Urinary bladder (tissue), 4 donors: ENCODE measurements around the gene NFE2L3. TPM values are rescaled to one million over a fixed set of nuclear protein-coding genes. Genes with fewer than 3 reads are reported as not detected.
"Not testable (repeated sequence)": the region's sequence is repeated elsewhere in the genome, so short reads cannot be mapped to it uniquely, and the experiment has no call there.

Experiments
- DNase-seq: peaks from one replicate; pipeline ENCODE4 v3.0.0-alpha.2; 2015; ENCODE audit errors: extremely low spot score
- H3K27ac ChIP-seq: one replicate; pipeline ENCODE4 v1.5.1; 2013; ENCODE audit warnings: low read depth, mild to moderate bottlenecking, moderate library complexity
- H3K36me3 ChIP-seq: one replicate; pipeline ENCODE4 v1.6.1; 2013; ENCODE audit warnings: mild to moderate bottlenecking, moderate library complexity; ENCODE audit not compliant: insufficient read depth
- H3K4me1 ChIP-seq: one replicate; pipeline ENCODE4 v1.6.1; 2013; ENCODE audit warnings: mild to moderate bottlenecking, moderate library complexity; ENCODE audit not compliant: insufficient read depth
- H3K4me3 ChIP-seq: one replicate; pipeline ENCODE4 v1.5.1; 2013; ENCODE audit warnings: low read depth, low read length
- WGBS: extraction: QIAGEN DNeasy Blood & Tissue Kit; methylation state at CpG from one replicate; pipeline ENCODE4 v1.1.7; 2013; 5-methylcytosine and 5-hydroxymethylcytosine counted together
- polyA plus RNA-seq: library from polyadenylated mRNA; stranded (reverse); fragments of 200-250 nt; gene quantifications from one replicate; pipeline ENCODE4 v1.2.3, GENCODE V29; 2013
- total RNA-seq: library from RNA; depleted of rRNA; stranded (reverse); fragments of >200 nt; gene quantifications from one replicate; pipeline ENCODE4 v1.2.3, GENCODE V29; 2014
- donor health status: healthy with polysubstance abuse.
- donor health status: healthy.

The NFE2L3 gene
- total and polyA plus RNA-seq, 2 donors, result 2.4 to 2.7 TPM

DNA sequence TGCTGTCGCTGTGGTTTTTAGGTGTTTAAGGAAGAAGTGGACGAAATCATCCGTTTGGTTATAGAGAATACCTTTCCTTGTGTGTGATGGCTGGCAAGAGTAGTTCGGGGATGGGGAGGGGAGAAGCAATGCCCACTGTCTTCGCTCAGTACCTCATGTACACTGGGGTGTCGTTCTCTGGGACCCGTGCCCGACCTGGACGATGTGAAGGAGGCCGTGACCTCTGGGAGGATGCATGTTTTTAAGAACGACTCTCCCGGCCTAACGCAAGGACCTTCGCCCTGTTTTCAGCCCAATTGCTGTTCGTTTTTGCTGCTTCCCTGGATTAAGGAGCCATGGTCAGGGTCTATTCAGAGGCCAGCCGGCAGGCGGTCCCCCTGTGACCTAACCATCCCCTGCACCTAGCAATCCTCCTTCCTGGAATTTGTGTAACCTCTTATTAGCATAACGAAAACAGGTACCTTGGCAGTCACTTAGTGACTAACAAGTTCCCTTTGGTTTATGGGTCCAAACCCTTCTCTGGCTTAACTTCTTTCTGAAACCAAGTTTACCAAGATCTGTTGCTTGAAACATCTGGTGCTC is 1.3 kb downstream of the NFE2L3 start:
- Histone ChIP-seq H3K4me1 (no peaks in the 10 kb centered on the region), H3K4me3 (peak overlapping the region; percentile 61), H3K36me3 (no peaks in the 10 kb centered on the region), H3K27ac (no peak overlapping the region)
- 18% methylated on average over 18 of the region's 18 CpGs for WGBS
- no peak for DNase-seq

DNA sequence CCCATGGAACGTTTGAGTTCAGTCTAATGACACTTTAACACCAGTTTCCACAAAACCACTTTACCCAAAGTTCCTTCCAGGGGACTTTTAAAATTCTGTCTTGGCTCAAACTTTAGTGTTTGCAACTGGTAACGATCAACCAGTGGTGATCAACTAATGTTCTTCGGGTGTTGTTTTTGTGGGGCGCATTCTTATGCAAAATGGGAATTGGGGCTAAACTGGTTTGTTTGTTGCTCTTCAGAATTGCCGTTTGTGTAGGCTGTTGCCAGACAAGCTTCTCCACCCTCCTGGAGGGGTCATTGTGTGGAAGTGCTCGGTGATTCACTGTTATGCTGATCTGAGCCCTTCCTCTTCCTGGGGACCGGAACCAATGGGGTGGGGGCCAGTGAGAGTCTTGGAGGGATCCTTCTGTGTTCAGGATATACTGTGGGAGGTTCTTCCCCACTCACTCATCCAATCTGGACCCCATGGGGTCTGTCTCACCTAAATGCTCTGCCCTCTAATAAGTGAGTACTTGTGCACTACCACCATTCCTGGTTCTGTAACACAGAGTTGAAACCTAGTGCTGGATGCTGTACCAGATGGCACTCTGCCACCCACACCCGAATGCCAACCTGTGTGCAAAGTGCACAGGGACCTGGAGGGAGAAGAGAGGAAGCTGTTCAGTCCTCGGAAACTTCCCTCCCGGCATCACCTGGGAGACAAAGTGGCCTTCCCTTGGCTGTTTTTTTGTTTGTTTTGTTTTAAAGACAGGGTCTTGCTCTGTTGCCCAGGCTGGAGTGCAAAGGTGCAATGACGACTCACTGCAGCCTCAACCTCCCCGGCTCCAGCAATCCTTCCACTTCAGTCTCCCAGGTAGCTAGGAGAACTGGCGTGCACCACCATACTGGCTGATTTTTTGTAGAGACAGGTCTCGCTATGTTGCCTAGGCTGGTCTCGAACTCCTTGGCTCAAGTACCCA is 2.1 kb downstream of the NFE2L3 start:
- no peak overlapping the region for H3K4me3 ChIP-seq

DNA sequence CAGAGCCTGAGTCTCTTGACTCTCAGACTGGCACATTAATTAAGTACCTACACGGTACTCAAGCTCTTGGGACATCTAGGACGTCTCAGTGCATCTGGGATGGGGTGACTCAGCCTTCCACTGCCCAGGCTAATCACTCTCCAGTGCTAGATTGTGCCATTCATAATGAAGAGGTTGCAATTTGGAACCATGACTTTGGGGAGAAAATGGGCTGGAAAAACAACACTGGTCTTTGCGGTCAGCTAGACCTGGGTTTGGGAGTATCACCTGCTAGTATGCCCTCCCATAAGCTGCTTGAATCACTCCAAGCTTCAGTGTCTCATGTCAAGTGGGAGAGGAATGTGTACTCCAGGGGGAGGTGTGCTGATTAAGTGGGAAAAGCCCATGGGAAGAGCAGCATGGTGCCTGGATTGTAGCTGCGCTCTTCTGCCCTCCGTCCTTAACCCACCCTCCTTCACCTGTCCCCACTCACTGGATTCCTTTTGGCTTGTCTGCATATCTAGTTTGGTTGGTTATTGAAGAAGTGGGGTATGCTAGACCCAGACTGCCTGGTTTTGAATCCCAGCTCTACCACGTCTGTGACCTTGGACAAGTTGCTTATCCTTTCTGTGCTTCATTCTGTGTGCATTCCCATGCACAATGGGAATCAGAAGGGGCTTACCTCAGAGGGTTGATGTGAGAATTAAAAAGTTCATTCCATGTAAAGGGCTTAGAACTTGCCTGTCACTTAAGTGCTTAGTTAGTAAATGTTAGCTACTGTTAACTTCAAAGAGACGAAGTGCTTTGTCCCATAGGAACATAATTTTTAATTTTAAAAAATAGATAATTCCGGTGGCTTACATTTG is 3.8 kb downstream of the NFE2L3 start:
- H3K4me1 ChIP-seq, result no peaks in the 10 kb centered on the region
- H3K4me3 ChIP-seq, result no peak overlapping the region
- no peaks in the 10 kb centered on the region for H3K36me3 ChIP-seq
- H3K27ac ChIP-seq, result no peak overlapping the region
- WGBS, result 61% methylated on average over 8 of the region's 8 CpGs
- no peak for DNase-seq

More for the DNA sequence above, 2.1 kb downstream of the NFE2L3 start:
- Histone ChIP-seq H3K4me1 (no peaks in the 10 kb centered on the region), H3K27ac (no peak overlapping the region), H3K36me3 (no peaks in the 10 kb centered on the region)
- DNase-seq, result no peak
- 60% methylated on average over 15 of the region's 15 CpGs for WGBS

DNA sequence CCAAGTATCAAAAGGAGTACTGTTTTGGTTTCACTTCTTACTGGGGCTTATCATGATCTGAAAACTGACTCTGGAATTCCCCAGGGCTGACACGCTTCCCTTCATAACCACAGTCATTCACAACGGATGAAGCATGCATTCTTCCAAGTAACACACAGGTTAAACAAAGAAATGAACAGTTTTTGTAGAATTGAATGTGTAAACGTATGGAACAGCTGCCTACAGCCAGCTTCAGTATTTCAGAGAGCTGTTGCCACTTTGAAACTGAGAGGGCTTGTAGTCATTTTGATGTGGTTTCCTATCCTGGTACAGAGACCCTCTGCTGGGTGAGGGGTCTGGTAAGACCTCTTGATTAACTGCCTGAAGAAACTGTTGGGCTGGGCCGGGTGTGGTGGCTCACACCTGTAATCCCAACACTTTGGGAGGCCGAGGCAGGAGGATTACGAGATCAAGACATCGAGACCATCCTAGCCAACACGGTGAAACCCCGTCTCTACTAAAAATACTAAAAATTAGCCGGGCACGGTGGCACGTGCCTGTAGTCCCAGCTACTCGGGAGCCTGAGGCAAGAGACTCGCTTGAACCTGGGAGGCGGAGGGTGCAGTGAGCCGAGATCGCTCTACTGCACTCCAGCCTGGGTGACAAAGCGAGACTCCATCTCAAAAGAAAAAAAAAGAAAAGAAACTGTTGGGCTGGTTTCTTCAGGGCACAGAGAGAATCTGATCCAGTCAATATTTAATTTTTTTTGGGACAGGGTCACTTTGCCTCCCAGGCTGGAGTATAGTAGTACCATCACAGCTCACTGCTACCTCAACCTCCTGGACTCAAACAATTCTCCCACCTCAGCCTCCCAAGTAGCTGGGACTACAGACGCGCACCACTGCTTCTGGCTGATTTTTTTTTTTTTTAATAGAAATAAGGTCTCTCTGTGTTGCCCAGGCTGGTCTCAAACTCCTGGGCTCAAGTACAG is 4.7 kb downstream of the NFE2L3 start:
- no peak overlapping the region for H3K27ac ChIP-seq
- no peak for DNase-seq
- H3K4me1 ChIP-seq, result no peaks in the 10 kb centered on the region
- H3K4me3 ChIP-seq, result no peak overlapping the region
- WGBS, result 75% methylated on average over 20 of the region's 20 CpGs
- no peaks in the 10 kb centered on the region for H3K36me3 ChIP-seq

DNA sequence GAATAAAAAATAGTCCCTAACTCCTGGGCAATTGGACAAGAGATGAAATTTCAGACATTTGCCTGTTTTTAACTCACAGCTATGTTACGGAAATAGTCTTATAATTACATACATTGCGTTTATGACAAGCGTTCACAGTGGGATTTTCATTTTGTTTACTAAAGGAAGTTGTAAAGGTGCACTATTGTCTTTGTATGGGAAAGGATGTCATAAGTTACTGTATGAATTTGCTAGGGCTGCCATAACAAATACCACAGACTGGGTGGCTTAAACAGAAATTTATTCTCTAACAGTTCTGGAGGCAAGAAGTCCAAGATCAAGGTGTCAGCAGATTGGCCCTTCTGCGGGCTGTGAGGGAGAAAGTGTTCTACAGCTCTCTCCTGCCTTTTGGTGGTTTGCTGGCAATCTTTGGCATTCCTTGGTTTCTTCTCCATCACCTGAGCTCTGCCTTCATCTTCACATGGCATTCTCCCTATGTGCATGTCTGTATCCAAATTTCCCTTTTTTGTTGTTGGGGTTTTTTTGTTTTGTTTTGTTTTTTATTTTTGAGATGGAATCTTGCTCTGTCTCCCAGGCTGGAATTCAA is 5.6 kb downstream of the NFE2L3 start:
- Histone ChIP-seq H3K4me3 (no peak overlapping the region), H3K36me3 (no peaks in the 10 kb centered on the region), H3K4me1 (no peaks in the 10 kb centered on the region), H3K27ac (no peak overlapping the region)
- 66% methylated on average over 4 of the region's 4 CpGs for WGBS
- DNase-seq, result no peak

DNA sequence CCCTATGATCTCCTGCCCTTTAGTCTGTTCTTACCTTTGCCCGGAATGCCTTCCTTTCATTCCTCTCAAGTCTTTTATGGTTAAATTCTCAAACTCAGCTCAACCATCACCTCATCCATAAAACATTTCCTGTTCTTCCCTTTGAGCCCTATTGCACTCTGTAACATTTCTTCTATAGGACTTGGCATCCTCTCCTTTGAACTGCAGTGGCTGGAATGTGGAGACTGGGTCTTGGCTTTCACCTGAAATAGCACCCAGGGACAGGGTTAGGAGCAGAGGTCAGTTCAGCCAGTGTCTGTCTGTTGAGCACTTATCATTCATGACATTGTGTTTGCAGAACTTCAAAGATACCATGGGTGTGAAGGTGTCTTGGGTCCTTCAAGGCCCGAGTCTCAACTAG is 7.2 kb downstream of the NFE2L3 start:
- Histone ChIP-seq H3K4me3 (no peak overlapping the region), H3K27ac (no peak overlapping the region), H3K36me3 (no peaks in the 10 kb centered on the region), H3K4me1 (no peaks in the 10 kb centered on the region)
- no peak for DNase-seq
- 64% methylated on average over 2 of the region's 2 CpGs for WGBS

DNA sequence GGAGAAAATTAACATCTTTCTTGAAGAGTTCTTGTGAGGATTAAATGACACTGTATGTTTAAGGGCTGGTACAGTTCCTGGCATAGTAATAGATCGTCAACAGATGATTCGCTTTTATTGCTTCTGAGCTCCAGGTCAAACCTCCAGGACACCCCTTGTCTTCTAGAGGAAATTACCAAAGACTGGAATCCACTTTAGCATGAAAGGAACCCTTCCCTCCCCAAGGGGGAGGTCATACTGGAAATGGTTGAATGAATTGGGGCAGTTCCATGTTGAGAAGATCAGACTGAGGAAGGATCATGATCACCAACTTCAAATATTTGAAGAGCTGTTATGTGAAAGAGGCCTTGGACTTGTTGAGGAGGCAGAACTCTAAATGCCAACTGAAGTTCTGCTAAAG is 8.9 kb downstream of the NFE2L3 start:
- Histone ChIP-seq H3K4me3 (no peak overlapping the region), H3K27ac (no peak overlapping the region), H3K4me1 (no peaks in the 10 kb centered on the region), H3K36me3 (no peaks in the 10 kb centered on the region)
- no peak for DNase-seq
- WGBS, result 84% methylated on average over 2 of the region's 2 CpGs

DNA sequence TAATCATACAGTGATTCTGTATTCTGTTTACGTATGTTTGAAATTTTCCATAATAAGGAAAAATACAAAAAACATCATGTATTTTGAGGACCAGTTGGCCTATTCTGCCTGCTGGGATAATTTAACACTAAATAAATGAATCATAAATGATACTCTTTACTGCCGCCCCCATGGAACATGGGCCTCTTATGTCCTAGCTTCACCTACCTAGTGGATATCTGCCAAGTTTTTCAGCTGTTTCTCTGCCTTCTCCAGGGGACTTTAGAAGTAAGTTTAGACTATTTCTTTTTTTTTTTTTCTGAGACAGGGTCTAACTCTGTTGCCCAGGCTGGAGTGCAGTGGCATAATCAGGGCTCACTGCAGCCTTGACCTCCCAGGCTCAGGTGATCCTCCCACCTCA is 10.4 kb downstream of the NFE2L3 start:
- no peaks in the 10 kb centered on the region for H3K36me3 ChIP-seq
- H3K4me1 ChIP-seq, result no peaks in the 10 kb centered on the region
- 76% methylated on average over 2 of the region's 2 CpGs for WGBS
- no peak overlapping the region for H3K4me3 ChIP-seq
- H3K27ac ChIP-seq, result no peak overlapping the region
- no peak for DNase-seq

DNA sequence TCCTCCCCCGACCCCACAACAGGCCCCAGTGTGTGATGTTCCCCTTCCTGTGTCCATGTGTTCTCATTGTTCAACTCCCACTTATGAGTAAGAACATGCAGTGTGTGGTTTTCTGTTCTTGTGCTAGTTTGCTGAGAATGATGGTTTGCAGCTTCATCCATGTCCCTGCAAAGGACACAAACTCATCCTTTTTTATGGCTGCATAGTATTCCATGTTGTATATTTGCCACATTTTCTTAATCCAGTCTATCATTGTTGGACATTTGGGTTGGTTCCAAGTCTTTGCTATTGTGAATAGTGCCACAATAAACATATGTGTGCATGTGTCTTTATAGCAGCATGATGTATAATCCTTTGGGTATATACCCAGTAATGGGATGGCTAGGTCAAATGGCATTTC is 11.8 kb downstream of the NFE2L3 start:
- DNase-seq, H3K27ac ChIP-seq, H3K4me1 ChIP-seq, H3K36me3 ChIP-seq, H3K4me3 ChIP-seq: not testable (repeated sequence)
- WGBS, result 61% methylated on average over 1 of the region's 1 CpG

DNA sequence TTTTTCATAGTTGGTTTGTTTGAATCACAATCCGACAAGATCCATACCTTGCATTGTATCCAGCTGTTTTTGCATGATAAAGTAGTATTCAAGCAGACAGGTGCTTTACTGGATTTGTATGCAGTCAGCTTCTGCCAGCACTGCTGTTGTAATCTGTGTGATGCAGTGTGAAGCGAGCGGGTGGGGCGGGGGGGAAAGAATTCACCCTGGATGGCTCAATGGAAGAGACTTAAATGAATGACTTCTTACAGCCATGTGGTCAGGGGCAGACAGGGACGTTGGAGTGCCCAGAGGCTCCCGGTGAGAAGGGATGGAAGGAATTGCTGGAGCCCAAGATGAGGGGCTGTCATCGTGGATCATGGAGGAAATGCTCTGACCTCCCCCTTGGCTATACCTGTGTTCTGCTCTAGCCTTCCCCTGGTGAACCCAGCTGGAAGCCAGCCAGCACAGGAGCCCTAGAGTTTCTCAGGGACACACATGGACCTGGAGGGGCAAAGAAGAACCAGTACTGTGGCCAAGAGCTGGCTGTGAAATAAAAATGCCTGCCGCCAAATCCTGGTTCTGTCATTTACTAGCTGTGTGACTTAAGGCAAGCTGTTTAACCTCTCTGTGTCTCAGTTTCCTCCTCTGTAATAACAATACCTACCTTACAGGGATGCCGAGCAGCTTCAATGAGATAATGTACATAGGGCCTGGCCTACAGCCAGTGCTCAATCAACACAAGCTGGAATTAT is 14.1 kb downstream of the NFE2L3 start:
- no peaks in the 10 kb centered on the region for H3K4me1 ChIP-seq
- no peak overlapping the region for H3K4me3 ChIP-seq
- 60% methylated on average over 9 of the region's 9 CpGs for WGBS
- H3K36me3 ChIP-seq, result no peaks in the 10 kb centered on the region
- H3K27ac ChIP-seq, result no peak overlapping the region
- no peak for DNase-seq

DNA sequence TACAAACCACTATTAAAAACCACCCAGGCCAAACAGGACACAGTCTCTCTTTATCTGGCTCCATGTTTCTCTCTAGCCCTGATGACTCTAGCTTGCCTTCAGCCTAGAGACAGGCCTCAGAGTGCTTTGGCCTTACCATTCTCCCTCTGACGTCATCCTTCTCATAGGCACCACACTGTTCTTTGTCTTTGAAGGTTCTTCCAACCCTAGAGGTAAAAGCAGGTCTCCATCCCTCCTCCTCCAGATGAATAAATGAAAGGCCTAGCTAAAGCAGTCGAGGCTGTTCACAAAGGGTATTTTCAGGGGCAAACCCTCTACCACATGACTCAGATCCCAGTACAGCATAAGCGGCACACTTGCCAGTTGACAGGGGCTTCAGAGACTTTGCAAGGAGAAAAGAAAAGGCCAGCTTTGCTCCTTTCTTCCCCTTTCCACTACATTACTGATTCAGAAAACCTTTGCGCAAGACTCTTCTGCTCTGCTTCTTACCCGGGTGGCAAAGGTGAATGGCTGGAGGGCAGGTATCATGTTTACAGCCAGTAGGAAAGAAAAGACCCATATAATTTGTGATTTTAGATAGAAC is 14.8 kb downstream of the NFE2L3 start:
- DNase-seq, result no peak
- Histone ChIP-seq H3K36me3 (no peaks in the 10 kb centered on the region), H3K27ac (no peak overlapping the region), H3K4me3 (no peak overlapping the region), H3K4me1 (no peaks in the 10 kb centered on the region)
- 81% methylated on average over 5 of the region's 5 CpGs for WGBS
